Natural killer cell treated with Interleukin-12 subunit alpha and Interleukin-12 subunit beta and Interleukin-15 and Interleukin-18, amount 100 ng/mL, for 72 hours (primary cell): Measurements from ENCODE around the gene PPA1. TPM values are rescaled to one million over a fixed set of nuclear protein-coding genes. Genes with fewer than 3 reads are reported as not detected.
"Not testable (repeated sequence)": the region's sequence is repeated elsewhere in the genome, so short reads cannot be mapped to it uniquely, and the experiment has no call there.

Experiments used
- ATAC-seq, 2 donors: fragments of 150-1000 bp; cut with Tn5 transposase in 1 of 2; sonication (Bioruptor Pico), chemical (Tn5 transposase) in 1 of 2; 2 replicates each; pipeline ENCODE4 v1.10.0; 2021
- DNase-seq: peaks from one replicate; pipeline ENCODE4 v3.0.0; 2022; ENCODE audit warnings: low spot score
- H3K27ac Mint-ChIP-seq, 2 donors: 1 replicate in 1 of 2; 2 replicates in 1 of 2; pipeline ENCODE4 v1.8.0; 2022; ENCODE audit warnings: mixed read lengths in 2 of 2, mild to moderate bottlenecking in 1 of 2, moderate library complexity in 1 of 2
- H3K27me3 Mint-ChIP-seq, 2 donors: 1 replicate in 1 of 2; 2 replicates in 1 of 2; pipeline ENCODE4 v1.8.0; 2022; ENCODE audit warnings: mixed read lengths in 2 of 2
- H3K36me3 Mint-ChIP-seq: one replicate; pipeline ENCODE4 v1.8.0; 2022; ENCODE audit warnings: mixed read lengths
- H3K4me1 Mint-ChIP-seq, 2 donors: 1 replicate in 1 of 2; 2 replicates in 1 of 2; pipeline ENCODE4 v1.8.0; 2022; ENCODE audit warnings: low read depth in 2 of 2, mixed read lengths in 2 of 2, mild to moderate bottlenecking in 1 of 2
- H3K4me3 Mint-ChIP-seq: one replicate; pipeline ENCODE4 v1.8.0; 2022; ENCODE audit warnings: mixed read lengths
- H3K9me3 Mint-ChIP-seq: 2 replicates; pipeline ENCODE4 v1.8.0; 2022; ENCODE audit warnings: mixed read lengths
- total RNA-seq, 2 donors: library from RNA; stranded (reverse); gene quantifications; one replicate each; pipeline ENCODE4 v1.2.3, GENCODE V29; 2022

The PPA1 gene
- total RNA-seq, 2 donors from 2014 or later = 263 to 285 TPM

DNA sequence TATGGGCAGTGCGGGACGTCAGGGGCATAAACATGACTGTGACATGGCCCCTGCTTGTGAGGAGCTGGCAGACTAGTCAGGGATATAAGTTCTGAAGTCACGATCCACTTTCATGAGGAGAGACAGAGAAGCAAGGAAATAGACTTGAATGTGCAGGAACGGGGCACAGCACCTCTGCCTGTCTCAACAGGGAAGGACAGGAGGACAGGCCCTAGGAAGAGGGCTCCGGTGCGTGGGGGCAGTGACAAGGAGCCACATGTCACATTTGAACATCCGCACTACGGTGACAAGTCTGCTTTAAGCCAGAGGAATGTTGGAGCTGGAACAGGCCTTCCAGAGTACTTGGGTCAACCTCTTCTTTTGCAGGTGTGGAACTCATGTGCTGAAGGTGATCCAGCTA, 43.1 kb downstream of the PPA1 start:
- Mint-ChIP-seq H3K4me3 (no peak overlapping the region), H3K36me3 (no peaks in the 10 kb centered on the region), H3K27me3 (peaks cover 0 to 8% of the 10 kb centered on the region in 2 donors), H3K27ac (no peak overlapping the region), H3K4me1 (peaks cover 0 to 8% of the 10 kb centered on the region in 2 donors), H3K9me3 (no peaks in the 10 kb centered on the region)
- no peak for DNase-seq
- no peak for ATAC-seq

DNA sequence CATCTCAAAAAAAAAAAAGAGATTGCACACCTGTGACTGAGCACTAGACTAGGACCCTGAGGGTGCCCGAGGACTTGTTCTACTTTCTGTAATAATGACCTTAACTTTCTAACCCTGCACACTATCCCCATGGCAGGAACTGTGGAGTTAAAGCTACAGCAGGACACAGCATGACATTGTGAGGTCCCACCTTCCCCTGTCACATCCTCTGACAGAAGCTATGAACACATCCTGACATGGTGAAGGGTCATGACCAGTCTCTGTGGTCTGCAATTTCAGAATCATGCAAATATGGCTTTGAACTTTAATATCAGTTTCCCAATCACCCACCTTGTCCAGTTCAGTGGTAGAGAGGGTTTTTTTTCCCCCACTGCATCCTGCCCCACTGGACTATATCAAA, 44.5 kb downstream of the PPA1 start:
- Mint-ChIP-seq H3K27ac (no peak overlapping the region), H3K36me3 (no peaks in the 10 kb centered on the region), H3K4me3 (no peak overlapping the region), H3K27me3 (peaks cover 9% of the 10 kb centered on the region in 2 donors), H3K4me1 (peaks cover 0 to 8% of the 10 kb centered on the region in 2 donors), H3K9me3 (no peaks in the 10 kb centered on the region)
- DNase-seq (no peak), ATAC-seq (peak; percentile 62 to 73)

DNA sequence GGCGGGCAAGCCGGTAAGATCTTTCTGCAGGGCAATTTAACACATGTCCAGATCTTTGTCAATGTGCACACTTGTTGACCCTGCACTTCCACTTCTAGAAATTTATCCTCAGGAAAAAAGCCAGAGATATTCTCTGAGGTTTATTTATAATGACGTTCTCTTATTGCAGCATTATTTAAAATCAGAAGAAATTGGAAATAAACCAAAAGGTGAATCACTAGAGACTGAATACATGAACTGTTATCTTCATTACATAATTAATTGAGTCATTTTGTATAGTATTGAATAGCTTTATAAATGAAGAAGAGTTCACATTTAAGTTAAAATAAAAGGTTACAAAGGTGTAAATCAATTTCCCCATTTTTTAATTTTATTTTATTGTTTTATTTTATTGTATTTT, 46.7 kb downstream of the PPA1 start:
- no peak for DNase-seq
- Mint-ChIP-seq H3K4me3 (no peak overlapping the region), H3K27ac (no peak overlapping the region), H3K4me1 (peaks cover 0 to 3% of the 10 kb centered on the region in 2 donors), H3K36me3 (no peaks in the 10 kb centered on the region), H3K27me3 (peaks cover 14 to 18% of the 10 kb centered on the region in 2 donors), H3K9me3 (no peaks in the 10 kb centered on the region)
- no peak for ATAC-seq

DNA sequence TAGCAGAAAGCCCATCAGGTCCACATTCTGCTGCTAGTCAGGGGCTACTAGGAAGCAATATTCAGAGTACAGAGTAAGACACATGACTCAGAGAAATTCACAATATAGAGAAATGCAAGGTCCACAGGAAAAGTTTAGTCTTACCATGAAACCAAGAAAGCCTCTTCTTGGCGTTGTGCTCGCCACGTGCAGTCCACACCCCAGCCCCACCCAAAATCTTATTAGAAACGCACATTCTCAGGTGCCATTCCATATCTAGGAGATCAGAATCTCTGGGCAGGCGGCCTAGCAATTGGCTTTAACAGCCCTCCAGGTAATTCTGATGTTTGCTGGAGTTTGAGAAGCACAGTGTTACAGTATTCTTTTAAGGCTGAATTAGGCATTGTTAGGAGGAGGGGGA, 47.1 kb downstream of the PPA1 start:
- no peaks in the 10 kb centered on the region for H3K36me3 Mint-ChIP-seq
- ATAC-seq (no peak), DNase-seq (no peak)
- no peaks in the 10 kb centered on the region for H3K4me1 Mint-ChIP-seq
- H3K27me3 Mint-ChIP-seq = peaks cover 12 to 18% of the 10 kb centered on the region in 2 donors
- no peak overlapping the region for H3K4me3 Mint-ChIP-seq
- H3K27ac Mint-ChIP-seq = no peak overlapping the region
- H3K9me3 Mint-ChIP-seq = no peaks in the 10 kb centered on the region

DNA sequence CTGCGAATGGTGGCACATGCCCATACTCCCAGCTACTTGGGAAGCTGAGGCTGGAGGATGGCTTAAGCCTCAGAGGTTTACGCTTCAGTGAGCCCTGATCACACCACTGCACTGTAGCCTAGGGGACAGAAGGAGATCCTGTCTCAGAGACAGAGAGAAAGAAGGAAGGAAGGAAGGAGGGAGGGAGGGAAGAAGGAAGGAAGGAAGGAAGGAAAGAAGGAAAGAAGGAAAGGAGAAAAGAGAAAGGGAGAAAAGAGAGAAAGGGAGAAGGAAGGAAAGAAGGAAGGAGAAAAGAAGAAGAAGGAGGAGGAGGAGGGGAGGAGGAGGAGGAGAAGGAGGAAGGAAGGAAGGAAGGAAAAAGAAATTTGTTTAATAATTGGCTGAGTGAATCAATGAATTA, 49.9 kb downstream of the PPA1 start:
- Mint-ChIP-seq H3K4me1 (no peaks in the 10 kb centered on the region), H3K27me3 (peaks cover 24 to 32% of the 10 kb centered on the region in 2 donors), H3K27ac (no peak overlapping the region), H3K4me3 (no peak overlapping the region), H3K36me3 (no peaks in the 10 kb centered on the region), H3K9me3 (no peaks in the 10 kb centered on the region)
- no peak for DNase-seq
- ATAC-seq = no peak

DNA sequence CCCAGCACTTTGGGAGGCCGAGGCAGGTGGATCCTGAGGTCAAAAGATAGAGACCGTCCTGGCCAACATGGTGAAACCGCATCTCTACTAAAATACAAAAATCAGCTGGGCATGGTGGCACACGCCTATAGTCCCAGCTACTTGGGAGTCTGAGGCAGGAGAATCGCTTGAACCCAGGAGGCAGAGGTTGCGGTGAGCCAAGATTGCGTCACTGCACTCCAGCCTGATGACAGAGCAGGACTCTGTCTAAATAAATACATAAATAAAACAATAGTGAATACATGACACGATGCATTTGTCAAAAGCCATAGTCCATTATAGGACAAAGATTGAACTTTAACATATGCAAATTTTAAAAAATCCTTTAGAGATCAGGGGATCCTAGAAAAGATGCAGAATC, 54.0 kb downstream of the PPA1 start:
- H3K36me3 Mint-ChIP-seq, DNase-seq, H3K9me3 Mint-ChIP-seq, ATAC-seq, H3K4me3 Mint-ChIP-seq, H3K27ac Mint-ChIP-seq, H3K4me1 Mint-ChIP-seq: not testable (repeated sequence)
- peaks cover 20 to 27% of the 10 kb centered on the region in 2 donors for H3K27me3 Mint-ChIP-seq

DNA sequence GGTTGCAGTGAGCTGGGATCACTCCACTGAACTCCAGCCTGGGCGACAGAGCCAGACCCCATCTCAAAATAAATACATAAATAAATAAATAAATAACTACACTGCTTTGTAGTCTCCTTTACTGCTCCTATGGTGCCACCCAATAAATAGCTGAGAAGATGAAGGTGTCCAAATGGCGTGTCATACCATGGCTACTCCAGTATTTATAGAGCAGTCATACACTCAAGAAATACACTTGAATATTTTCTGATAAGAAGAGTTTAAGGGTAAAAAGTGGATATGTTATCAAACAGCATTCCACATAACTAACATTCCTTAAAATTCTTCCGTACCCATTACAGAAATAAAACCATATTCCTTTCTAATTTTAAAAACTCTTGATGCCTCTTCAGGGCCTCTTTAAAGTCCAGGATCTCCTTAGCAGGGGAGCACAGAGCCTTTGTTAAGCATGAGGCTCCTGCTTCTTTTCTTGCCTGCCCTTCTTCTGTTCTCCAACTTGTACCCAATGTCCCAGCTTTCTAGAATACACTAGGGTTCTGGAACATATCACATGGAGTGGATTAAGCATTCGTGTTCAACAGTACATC, 55.0 kb downstream of the PPA1 start:
- H3K36me3 Mint-ChIP-seq = no peaks in the 10 kb centered on the region
- no peak for ATAC-seq
- H3K4me1 Mint-ChIP-seq = peaks cover 7 to 12% of the 10 kb centered on the region in 2 donors
- peak overlapping the region in 1 of 2 donors; percentile 19 for H3K27ac Mint-ChIP-seq
- H3K4me3 Mint-ChIP-seq = no peak overlapping the region
- no peak for DNase-seq
- H3K27me3 Mint-ChIP-seq = peaks cover 17% of the 10 kb centered on the region in 2 donors
- H3K9me3 Mint-ChIP-seq = no peaks in the 10 kb centered on the region

DNA sequence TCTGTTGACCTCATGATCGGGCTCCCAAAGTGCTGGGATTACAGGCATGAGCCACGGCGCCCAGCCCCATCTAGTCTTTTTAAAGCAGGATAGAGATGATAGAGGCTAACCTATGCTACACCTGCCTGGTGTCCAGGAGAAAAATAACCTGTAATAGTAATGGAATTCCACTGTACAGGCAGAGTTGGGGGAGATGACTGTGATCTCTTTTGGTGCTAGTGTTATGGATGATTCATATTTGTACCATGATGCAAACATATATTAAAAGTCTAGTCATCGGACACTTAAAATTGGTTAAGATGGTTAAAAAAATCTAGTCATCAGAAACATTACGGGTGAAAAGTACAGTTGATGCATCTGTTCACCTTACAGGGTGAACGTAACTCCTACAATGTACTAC, 56.8 kb downstream of the PPA1 start:
- Mint-ChIP-seq H3K9me3 (no peaks in the 10 kb centered on the region), H3K4me3 (no peak overlapping the region), H3K27me3 (peaks cover 12 to 13% of the 10 kb centered on the region in 2 donors), H3K27ac (no peak overlapping the region), H3K4me1 (peaks cover 7 to 16% of the 10 kb centered on the region in 2 donors), H3K36me3 (no peaks in the 10 kb centered on the region)
- ATAC-seq (no peak), DNase-seq (no peak)

DNA sequence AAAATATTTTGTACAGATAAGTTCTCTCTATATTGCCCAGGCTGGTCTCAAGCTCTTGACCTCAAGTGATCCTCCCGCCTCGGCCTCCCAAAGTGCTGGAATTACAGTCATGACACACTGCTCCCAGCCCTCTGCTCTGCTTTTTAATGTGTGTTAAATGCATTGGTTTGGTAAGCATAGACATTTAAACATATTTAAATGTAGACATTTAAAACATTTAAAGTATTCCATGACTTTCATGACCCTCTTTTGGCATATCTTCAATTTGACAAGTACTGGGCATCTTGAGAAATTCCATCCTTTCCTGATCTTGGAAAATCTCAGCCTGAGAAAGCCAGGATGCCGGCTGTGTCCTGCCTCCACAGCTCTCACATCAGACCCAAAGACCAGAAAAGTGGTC, 57.7 kb downstream of the PPA1 start:
- DNase-seq (no peak), ATAC-seq (no peak)
- no peaks in the 10 kb centered on the region for H3K36me3 Mint-ChIP-seq
- H3K27me3 Mint-ChIP-seq = peaks cover 7 to 9% of the 10 kb centered on the region in 2 donors
- H3K27ac Mint-ChIP-seq = peak overlapping the region; percentile 77 to 83
- H3K4me3 Mint-ChIP-seq = no peak overlapping the region
- H3K4me1 Mint-ChIP-seq = peaks cover 11 to 21% of the 10 kb centered on the region in 2 donors
- no peaks in the 10 kb centered on the region for H3K9me3 Mint-ChIP-seq

DNA sequence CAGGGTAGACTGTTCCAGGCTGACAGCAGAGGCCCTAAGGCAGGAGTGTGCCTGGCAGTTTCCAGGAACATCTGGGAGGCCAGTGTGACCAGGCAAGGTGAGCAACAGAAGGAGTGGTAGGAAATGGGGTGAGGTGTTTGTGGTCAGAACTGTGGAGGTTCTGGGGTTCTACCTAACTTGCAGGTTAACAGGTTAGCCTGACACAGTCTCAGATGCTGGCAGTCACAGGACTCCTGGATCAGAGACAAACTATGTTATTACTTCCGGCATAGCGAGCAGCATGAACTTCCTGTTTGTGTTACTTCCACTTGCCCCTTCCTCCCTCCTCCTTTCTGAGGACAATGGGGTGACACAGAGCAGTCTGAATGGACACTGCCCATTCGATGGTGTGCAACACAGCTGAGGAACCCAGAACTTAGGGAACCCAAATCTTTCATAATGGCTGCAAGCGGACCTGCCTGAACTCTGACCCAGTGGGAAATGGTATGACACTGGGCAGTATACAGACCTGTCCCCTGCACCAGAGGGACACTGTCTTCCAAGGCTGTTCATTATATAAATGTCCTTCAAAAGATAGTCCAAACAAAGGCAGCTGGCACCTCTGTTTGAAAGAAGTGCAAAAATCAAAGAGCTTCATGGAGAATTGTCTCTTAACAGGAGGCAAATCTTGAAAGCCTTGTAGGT, 59.0 kb downstream of the PPA1 start:
- no peak for ATAC-seq
- Mint-ChIP-seq H3K27me3 (peaks cover 0 to 3% of the 10 kb centered on the region in 2 donors), H3K36me3 (peaks cover 5% of the 10 kb centered on the region), H3K4me3 (peak overlapping the region; percentile 40), H3K9me3 (no peaks in the 10 kb centered on the region), H3K4me1 (peaks cover 15 to 26% of the 10 kb centered on the region in 2 donors), H3K27ac (peak overlapping the region; percentile 77 to 83)
- DNase-seq = no peak

DNA sequence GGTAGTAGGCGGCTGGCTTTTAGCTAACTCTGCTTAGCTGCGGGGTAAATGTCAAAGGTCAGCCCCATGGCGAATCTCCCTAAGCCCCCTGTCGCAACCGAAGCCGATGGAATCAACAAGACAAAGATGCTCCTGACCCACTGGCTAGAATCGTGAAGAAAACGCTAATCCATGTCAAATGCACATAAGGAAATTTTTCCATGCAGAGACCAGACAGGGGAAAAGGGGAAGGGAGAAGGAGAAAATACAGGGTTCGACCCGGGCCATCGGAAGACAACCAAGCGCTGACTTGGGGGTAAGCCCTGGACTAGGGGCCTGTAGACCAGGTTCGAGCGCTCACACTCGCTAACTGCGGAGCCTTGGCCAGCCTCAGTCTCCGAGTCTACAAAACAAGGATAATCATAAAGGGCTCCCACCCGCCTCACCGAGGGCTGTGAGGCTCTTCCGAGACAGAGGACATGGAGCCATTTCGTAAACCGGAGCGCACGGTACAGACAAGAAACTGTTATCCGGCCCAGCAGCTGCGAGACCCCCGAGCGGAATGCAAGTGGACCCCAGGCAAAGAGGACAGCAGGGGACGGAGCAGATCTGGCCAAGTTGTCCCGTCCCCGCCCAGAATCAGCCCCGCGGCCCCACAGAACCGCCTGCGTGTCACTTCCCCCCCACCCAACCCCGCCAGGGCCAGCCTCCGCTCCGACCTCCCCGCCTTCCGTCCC, 63.4 kb downstream of the PPA1 start:
- Mint-ChIP-seq H3K36me3 (peaks cover 23% of the 10 kb centered on the region), H3K9me3 (no peaks in the 10 kb centered on the region), H3K4me1 (peaks cover 43 to 63% of the 10 kb centered on the region in 2 donors), H3K27me3 (no peaks in the 10 kb centered on the region), H3K27ac (peak overlapping the region; percentile 93 to 97), H3K4me3 (peak overlapping the region; percentile 96)
- DNase-seq = no peak
- ATAC-seq = peak in 1 of 2 donors; percentile 38

DNA sequence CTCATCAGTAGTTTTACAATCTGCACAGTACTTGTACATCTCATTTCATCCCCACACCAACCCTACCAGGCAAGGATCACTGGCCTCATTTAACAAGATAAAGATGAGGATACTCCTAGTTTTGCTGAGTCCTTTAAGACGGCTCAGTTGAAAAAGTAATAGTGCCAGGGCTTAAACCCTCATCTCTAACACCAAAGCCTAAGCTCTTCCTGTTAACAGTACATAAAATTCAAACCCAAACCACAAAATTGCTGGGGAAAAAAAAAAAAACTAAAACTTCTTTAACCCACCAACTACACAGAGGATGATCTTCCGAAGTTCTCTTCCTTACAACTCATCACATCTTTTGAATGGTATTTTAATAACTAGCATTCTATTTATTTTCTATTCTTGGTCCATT, 64.2 kb downstream of the PPA1 start:
- DNase-seq = no peak

DNA sequence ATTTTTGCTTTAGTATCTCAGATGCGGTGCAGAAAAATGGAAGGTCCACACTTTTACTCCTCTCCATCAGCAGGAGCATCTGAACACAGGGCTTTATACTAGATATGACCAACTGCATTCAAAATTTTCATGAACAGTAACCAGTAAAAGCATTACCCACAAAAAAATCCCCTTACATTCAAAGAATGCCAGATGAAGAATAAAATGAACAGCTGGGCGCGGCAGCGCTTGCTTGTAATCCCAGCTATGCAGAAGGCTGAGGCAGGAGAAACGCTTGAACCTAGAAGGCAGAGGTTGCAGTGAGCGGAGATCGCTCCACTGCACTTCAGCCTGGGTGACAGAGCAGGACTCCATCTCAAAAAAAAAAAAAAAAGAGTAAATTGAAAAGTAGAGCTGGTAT, 66.0 kb downstream of the PPA1 start:
- no peak for DNase-seq
- H3K27me3 Mint-ChIP-seq = no peaks in the 10 kb centered on the region
- no peak for ATAC-seq
- H3K9me3 Mint-ChIP-seq = no peaks in the 10 kb centered on the region
- peak overlapping the region; percentile 60 to 93 for H3K27ac Mint-ChIP-seq
- peak overlapping the region; percentile 57 for H3K4me3 Mint-ChIP-seq
- peaks cover 29% of the 10 kb centered on the region for H3K36me3 Mint-ChIP-seq
- peaks cover 53 to 73% of the 10 kb centered on the region in 2 donors for H3K4me1 Mint-ChIP-seq

More for the DNA sequence above, 64.2 kb downstream of the PPA1 start:
- peaks cover 23% of the 10 kb centered on the region for H3K36me3 Mint-ChIP-seq
- no peaks in the 10 kb centered on the region for H3K9me3 Mint-ChIP-seq
- H3K4me3 Mint-ChIP-seq = peak overlapping the region; percentile 96
- peaks cover 41 to 59% of the 10 kb centered on the region in 2 donors for H3K4me1 Mint-ChIP-seq
- H3K27me3 Mint-ChIP-seq = no peaks in the 10 kb centered on the region
- peak overlapping the region; percentile 93 to 97 for H3K27ac Mint-ChIP-seq
- ATAC-seq = peak in 1 of 2 donors; percentile 14

DNA sequence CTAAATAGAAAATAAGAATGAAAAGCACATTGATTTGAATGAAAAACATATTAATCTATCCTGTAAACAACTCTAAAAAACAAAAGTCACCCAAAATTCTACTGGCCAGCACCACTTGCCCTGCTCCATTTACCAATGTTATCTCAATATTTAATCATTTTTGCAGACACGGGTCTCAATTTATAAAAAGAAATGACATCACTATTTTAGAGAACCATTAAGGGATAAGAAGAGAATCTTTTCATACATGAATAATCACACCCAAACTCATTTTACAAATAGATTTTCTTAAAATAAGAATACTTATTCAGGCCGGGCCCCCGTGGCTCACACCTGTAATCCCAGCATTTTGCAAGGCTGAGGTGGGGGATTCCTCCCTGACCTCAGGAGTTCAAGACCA, 66.8 kb downstream of the PPA1 start:
- Mint-ChIP-seq H3K27ac (no peak overlapping the region), H3K36me3 (peaks cover 37% of the 10 kb centered on the region), H3K27me3 (no peaks in the 10 kb centered on the region), H3K4me1 (peaks cover 61 to 77% of the 10 kb centered on the region in 2 donors), H3K9me3 (no peaks in the 10 kb centered on the region), H3K4me3 (no peak overlapping the region)
- ATAC-seq (no peak), DNase-seq (no peak)
